Ishikawa (cell line): ENCODE data around the gene SGMS1.

Source experiments
- FOXM1 ChIP-seq: IDR thresholded peaks from 2 replicates; pipeline ENCODE4 v1.6.1; 2012; ENCODE audit warnings: low read depth, borderline replicate concordance
- YY1 ChIP-seq: IDR thresholded peaks from 2 replicates; pipeline ENCODE4 v1.6.1; 2012; ENCODE audit warnings: low read depth

DNA sequence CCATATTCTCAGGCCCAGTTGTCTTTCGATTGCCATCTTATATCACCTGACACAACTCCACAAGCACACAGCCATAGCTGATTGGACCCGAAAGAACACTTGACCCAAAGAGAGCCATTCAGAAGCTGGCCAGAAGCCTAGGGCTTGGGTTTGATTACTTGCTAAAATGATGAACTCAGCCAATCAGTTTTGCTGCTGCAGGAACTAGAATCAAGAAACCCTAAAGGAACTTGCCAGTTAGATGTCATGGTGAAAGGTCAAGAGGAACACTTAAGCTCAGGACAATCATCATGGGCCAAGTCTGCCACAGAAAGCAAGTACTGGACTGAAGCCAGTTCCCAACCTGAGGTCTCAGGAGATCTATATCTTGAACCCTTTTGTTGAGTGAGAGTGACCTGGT lies 150.0 kb downstream of the SGMS1 start:
- TF ChIP-seq YY1 (no peak), FOXM1 (no peak)
